Liver (tissue), 9 donors: ENCODE measurements around the gene INTS2. TPM values are rescaled to one million over a fixed set of nuclear protein-coding genes. Genes with fewer than 3 reads are reported as not detected.
A peak's percentile ranks its signal among the peaks of the same experiment; 100 is the strongest.

Experiments
- DNase-seq: peaks from one replicate; pipeline ENCODE4 v3.0.0-alpha.2; 2017; ENCODE audit warnings: low spot score
- H3K27ac ChIP-seq, 2 donors: one replicate each; pipeline ENCODE4 v1.7.0; 2013; ENCODE audit warnings: inconsistent platforms in 2 of 2, low read length in 2 of 2, control low read depth in 1 of 2, low read depth in 1 of 2, mild to moderate bottlenecking in 1 of 2
- H3K27me3 ChIP-seq, 4 donors: one replicate each; pipeline versions ENCODE4 v1.6.1 to v1.7.0; 2013; ENCODE audit warnings: low read length in 3 of 4, inconsistent platforms in 1 of 4, mild to moderate bottlenecking in 1 of 4, moderate library complexity in 1 of 4; ENCODE audit not compliant: control insufficient read depth in 4 of 4, insufficient read depth in 4 of 4
- H3K36me3 ChIP-seq, 4 donors: one replicate each; pipeline versions ENCODE4 v1.6.1 to v1.7.0; 2013; ENCODE audit warnings: low read length in 3 of 4, mild to moderate bottlenecking in 3 of 4, low read depth in 1 of 4, moderate library complexity in 1 of 4; ENCODE audit not compliant: control insufficient read depth in 4 of 4, insufficient read depth in 3 of 4
- H3K4me1 ChIP-seq, 4 donors: one replicate each; pipeline versions ENCODE4 v1.6.1 to v1.7.0; 2013; ENCODE audit warnings: low read length in 3 of 4, mild to moderate bottlenecking in 3 of 4, moderate library complexity in 1 of 4; ENCODE audit not compliant: control insufficient read depth in 4 of 4, insufficient read depth in 4 of 4
- H3K4me3 ChIP-seq, 3 donors: one replicate each; pipeline versions ENCODE4 v1.6.1 to v1.7.0; 2013; ENCODE audit warnings: low read length in 3 of 3, control low read depth in 1 of 3, low read depth in 1 of 3, mild to moderate bottlenecking in 1 of 3
- H3K9ac ChIP-seq, 2 donors: one replicate each; pipeline ENCODE4 v1.7.0; 2013; ENCODE audit warnings: low read length in 2 of 2, mild to moderate bottlenecking in 2 of 2, moderate library complexity in 2 of 2, control low read depth in 1 of 2, low read depth in 1 of 2
- H3K9me3 ChIP-seq, 4 donors: one replicate each; pipeline versions ENCODE4 v1.6.1 to v1.7.0; 2013; ENCODE audit warnings: low read length in 3 of 4; ENCODE audit not compliant: control insufficient read depth in 4 of 4
- ATF3 ChIP-seq: IDR thresholded peaks from 2 replicates; pipeline ENCODE4 v1.6.1; 2016; ENCODE audit warnings: antibody characterized with exemption
- CTCF ChIP-seq: fragments of 150-350 bp; IDR thresholded peaks from 2 replicates; pipeline ENCODE4 v1.5.1; 2017; ENCODE audit warnings: improper control_type of control experiment, low read depth, low read length; ENCODE audit not compliant: missing input control
- EGR1 ChIP-seq, 2 donors: IDR thresholded peaks; 2 replicates each; pipeline ENCODE4 v1.6.1; 2016 to 2018; ENCODE audit warnings: antibody characterized with exemption in 2 of 2, low read depth in 2 of 2
- FOXA1 ChIP-seq: IDR thresholded peaks from 2 replicates; pipeline ENCODE4 v1.6.1; 2016; ENCODE audit warnings: antibody characterized with exemption
- FOXA2 ChIP-seq: IDR thresholded peaks from 2 replicates; pipeline ENCODE4 v1.6.1; 2016; ENCODE audit warnings: antibody characterized with exemption
- GABPA ChIP-seq, 2 donors: IDR thresholded peaks in 1 of 2; conservative IDR thresholded peaks in 1 of 2; 2 replicates each; pipeline ENCODE4 v1.6.1; 2016; ENCODE audit warnings: antibody characterized with exemption in 2 of 2, mild to moderate bottlenecking in 1 of 2, moderate library complexity in 1 of 2
- HNF4A ChIP-seq, 2 donors: conservative IDR thresholded peaks; 2 replicates each; pipeline ENCODE4 v1.6.1; 2016; ENCODE audit warnings: antibody characterized with exemption in 2 of 2, mild to moderate bottlenecking in 2 of 2
- HNF4G ChIP-seq: IDR thresholded peaks from 2 replicates; pipeline ENCODE4 v1.6.1; 2016; ENCODE audit warnings: antibody characterized with exemption
- JUND ChIP-seq, 2 donors: IDR thresholded peaks; 2 replicates each; pipeline ENCODE4 v1.6.1; 2016; ENCODE audit warnings: antibody characterized with exemption in 2 of 2
- MAX ChIP-seq: IDR thresholded peaks from 2 replicates; pipeline ENCODE4 v1.6.1; 2016; ENCODE audit warnings: antibody characterized with exemption
- NR2F2 ChIP-seq: IDR thresholded peaks from 2 replicates; pipeline ENCODE4 v1.6.1; 2016; ENCODE audit warnings: antibody characterized with exemption
- RAD21 ChIP-seq, 2 donors: IDR thresholded peaks; 2 replicates each; pipeline ENCODE4 v1.6.1; 2016; ENCODE audit warnings: antibody characterized with exemption in 2 of 2, mild to moderate bottlenecking in 2 of 2
- REST ChIP-seq: IDR thresholded peaks from 2 replicates; pipeline ENCODE4 v1.6.1; 2016; ENCODE audit warnings: antibody characterized with exemption, mild to moderate bottlenecking
- RXRA ChIP-seq, 2 donors: IDR thresholded peaks; 2 replicates each; pipeline ENCODE4 v1.6.1; 2017 to 2018; ENCODE audit warnings: antibody characterized with exemption in 2 of 2, mild to moderate bottlenecking in 1 of 2
- SP1 ChIP-seq: IDR thresholded peaks from 2 replicates; pipeline ENCODE4 v1.6.1; 2018; ENCODE audit warnings: antibody characterized with exemption, mild to moderate bottlenecking
- TAF1 ChIP-seq: conservative IDR thresholded peaks from 2 replicates; pipeline ENCODE4 v1.6.1; 2016; ENCODE audit warnings: antibody characterized with exemption, mild to moderate bottlenecking
- YY1 ChIP-seq: IDR thresholded peaks from 2 replicates; pipeline ENCODE4 v1.6.1; 2016; ENCODE audit warnings: antibody characterized with exemption, mild to moderate bottlenecking
- ZBTB33 ChIP-seq: IDR thresholded peaks from 2 replicates; pipeline ENCODE4 v1.6.1; 2016; ENCODE audit warnings: antibody characterized with exemption
- WGBS: extraction: QIAGEN DNeasy Blood & Tissue Kit; methylation state at CpG from one replicate; pipeline ENCODE4 v1.1.7; 2013; 5-methylcytosine and 5-hydroxymethylcytosine counted together
- polyA plus RNA-seq, 2 donors: library from polyadenylated mRNA; stranded (reverse) in 1 of 2; unstranded in 1 of 2; fragments of 200-250 nt in 1 of 2; fragments of >200 nt in 1 of 2; fragmentation: Nextera tagmentation in 1 of 2; extraction: Ambion mirVana in 1 of 2; gene quantifications; one replicate each; pipeline versions ENCODE4 v1.2.1 to v1.2.3, GENCODE V29; 2013 to 2015
- total RNA-seq, 2 donors: library from RNA; depleted of rRNA; stranded (reverse); fragments of >200 nt; gene quantifications; one replicate each; pipeline ENCODE4 v1.2.3, GENCODE V29; 2014
- donor health status: healthy.
- donor health status: healthy.
- donor health status: healthy.
- donor health status: healthy.
- donor health status: healthy.

INTS2 gene
- total RNA-seq (1 to 10 TPM; 9.8 to 9.9 TPM), polyA plus RNA-seq (1 to 10 TPM; 1.1 to 1.7 TPM)

- TF ChIP-seq GABPA (IDR thresholded peaks at IDR 0.05 in 1 of 2, conservative IDR thresholded peaks at IDR 0.05 in 1 of 2) (peak in 1 of 2 donors; percentile 81), CTCF (no peak), RXRA (IDR thresholded peaks at IDR 0.05) (peak; percentile 34 to 50), FOXA2 (no peak), MAX (peak; percentile 71), RAD21 (IDR thresholded peaks at IDR 0.05) (peak in 1 of 2 donors; percentile 34), REST (peak; percentile 45), ZBTB33 (peak; percentile 96), EGR1 (IDR thresholded peaks at IDR 0.05; ENCODE audit: low read depth in 2 of 2) (peak in 1 of 2 donors; percentile 44), JUND (IDR thresholded peaks at IDR 0.05) (no peak), TAF1 (peak; percentile 45), YY1 (peak; percentile 93), SP1 (peak; percentile 47), HNF4A (conservative IDR thresholded peaks at IDR 0.05) (peak; percentile 20 to 41), NR2F2 (peak; percentile 21), FOXA1 (no peak), HNF4G (no peak), ATF3 (no peak)
- peak within 1 kb of the TSS; percentile 82 to 88 for H3K9ac ChIP-seq
- peak within 1 kb of the TSS; percentile 72 to 88 for H3K27ac ChIP-seq
- peaks cover 0 to 5% (median 4%) of the 10 kb centered on the region in 4 donors for H3K36me3 ChIP-seq
- no peaks in the 10 kb centered on the region for H3K9me3 ChIP-seq
- peaks cover 0 to 15% (median 8%) of the 10 kb centered on the region in 4 donors for H3K4me1 ChIP-seq
- H3K4me3 ChIP-seq: peak within 1 kb of the TSS; percentile 63 to 98 (median 88)
- no peaks in the 10 kb centered on the region for H3K27me3 ChIP-seq
- DNase-seq: peak; percentile 97
- WGBS: under 1% methylated on average over 58 of the region's 58 CpGs
These were observed at the start of gene INTS2 for GRCh38 chr17:61927208-61928100. INTS2 (minus strand) TSS chr17:61927982; CDS start chr17:61926644, 1,338 bp downstream.
